H1 (cell line): ENCODE measurements around the gene DAB2IP. TPM values are rescaled to one million over a fixed set of nuclear protein-coding genes. Genes with fewer than 3 reads are reported as not detected.

ENCODE experiments used
- BCL11A ChIP-seq, 2 experiments: IDR thresholded peaks; one replicate each; pipeline ENCODE4 v1.6.1; 2011; ENCODE audit warnings: low read depth in 2 of 2, low read length in 2 of 2, mild to moderate bottlenecking in 2 of 2
- BRCA1 ChIP-seq: IDR thresholded peaks from 2 replicates; pipeline ENCODE4 v1.6.1; 2012; ENCODE audit warnings: low read depth, low read length, improper control_type of control experiment
- FOSL1 ChIP-seq: IDR thresholded peaks from 2 replicates; pipeline ENCODE4 v1.6.1; 2011; ENCODE audit warnings: mild to moderate bottlenecking, low read depth, low read length, moderate library complexity; ENCODE audit not compliant: insufficient read depth
- JUN ChIP-seq: IDR thresholded peaks from 2 replicates; pipeline ENCODE4 v1.6.1; 2011; ENCODE audit warnings: low read depth, mild to moderate bottlenecking, improper control_type of control experiment, low read length
- KDM5A ChIP-seq: fragments of 200-600 bp; IDR thresholded peaks from 2 replicates; pipeline ENCODE4 v1.7.1; 2012; ENCODE audit warnings: mild to moderate bottlenecking, low read length, inconsistent platforms, mixed read lengths
- NRF1 ChIP-seq: IDR thresholded peaks from 2 replicates; pipeline ENCODE4 v1.6.1; 2011; ENCODE audit warnings: mild to moderate bottlenecking, low read depth, low read length, improper control_type of control experiment
- RAD21 ChIP-seq, 2 experiments: IDR thresholded peaks in 1 of 2; conservative IDR thresholded peaks in 1 of 2; 2 replicates each; pipeline ENCODE4 v1.6.1; 2011; ENCODE audit warnings: low read depth in 2 of 2, low read length in 2 of 2, improper control_type of control experiment in 1 of 2, inconsistent platforms in 1 of 2, mild to moderate bottlenecking in 1 of 2, moderate library complexity in 1 of 2
- RFX5 ChIP-seq: IDR thresholded peaks from 2 replicates; pipeline ENCODE4 v1.6.1; 2011; ENCODE audit warnings: low read depth, low read length, improper control_type of control experiment, borderline replicate concordance
- SIRT6 ChIP-seq: IDR thresholded peaks from one replicate; pipeline ENCODE4 v1.7.1; 2012; ENCODE audit warnings: low read length, inconsistent platforms
- SP1 ChIP-seq: IDR thresholded peaks from 2 replicates; pipeline ENCODE4 v1.6.1; 2011; ENCODE audit warnings: low read depth, low read length
- SP4 ChIP-seq: IDR thresholded peaks from 2 replicates; pipeline ENCODE4 v1.6.1; 2012; ENCODE audit warnings: low read length, inconsistent platforms
- TAF1 ChIP-seq: IDR thresholded peaks from 2 replicates; pipeline ENCODE4 v1.6.1; 2011; ENCODE audit warnings: mild to moderate bottlenecking, low read depth, low read length
- polyA plus RNA-seq, 7 experiments: library from polyadenylated mRNA; depleted of rRNA in 3 of 7; stranded (reverse) in 5 of 7; unstranded in 2 of 7; fragments of >200 nt in 5 of 7; fragments of 200-250 nt in 2 of 7; gene quantifications; 1 replicate in 5 of 7; 2 replicates in 1 of 7; 4 replicates in 1 of 7; pipeline versions ENCODE4 v1.2.1 to v1.2.3, GENCODE V29; 2011 to 2013; ENCODE audit warnings: missing spikeins in 2 of 7, mixed read lengths in 2 of 7
- total RNA-seq: library from RNA; stranded (reverse); fragmentation: NEBNext Ultra II Directional; extraction: Animal tissue kit (Norgen Biotek cat#: 25700); gene quantifications from 2 replicates; pipeline ENCODE4 v1.2.1, GENCODE V29; 2021
- TF ChIP-seq, protein P1 (sequence below): fragments of 300-600 bp; sonication (generic); IDR thresholded peaks from 2 replicates; pipeline ENCODE4 v1.7.1; 2012; ENCODE audit warnings: low read length, moderate library complexity, mild to moderate bottlenecking, inconsistent platforms; ENCODE audit not compliant: insufficient replicate concordance

The DAB2IP gene
- total and polyA plus RNA-seq, 2 of the 8 experiments (the other 6 are each of a cell fraction or from before 2014, with no cell fraction given) = 19.7 to 39.5 TPM

DNA sequence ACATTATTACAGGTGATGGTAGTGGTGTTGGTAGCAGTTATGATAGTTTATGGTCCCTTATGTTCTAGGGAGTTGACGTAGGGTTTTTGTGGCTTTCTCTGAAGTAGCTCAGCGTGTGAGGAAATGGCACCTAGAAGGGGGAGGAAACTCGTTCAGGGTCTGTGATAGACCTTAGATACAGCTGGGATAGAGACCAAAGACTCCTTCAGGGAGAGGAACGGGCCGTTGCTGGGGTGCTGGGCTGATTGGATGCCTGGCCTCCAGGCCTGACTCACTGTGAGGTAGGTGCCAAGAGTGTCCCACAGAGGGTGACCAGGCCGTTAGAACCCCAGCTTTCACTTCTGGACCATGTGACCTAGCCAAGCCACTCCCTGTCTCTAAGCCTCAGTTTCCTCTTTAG, 96.6 kb downstream of the DAB2IP start (continued):
- TF ChIP-seq, protein P1, sequence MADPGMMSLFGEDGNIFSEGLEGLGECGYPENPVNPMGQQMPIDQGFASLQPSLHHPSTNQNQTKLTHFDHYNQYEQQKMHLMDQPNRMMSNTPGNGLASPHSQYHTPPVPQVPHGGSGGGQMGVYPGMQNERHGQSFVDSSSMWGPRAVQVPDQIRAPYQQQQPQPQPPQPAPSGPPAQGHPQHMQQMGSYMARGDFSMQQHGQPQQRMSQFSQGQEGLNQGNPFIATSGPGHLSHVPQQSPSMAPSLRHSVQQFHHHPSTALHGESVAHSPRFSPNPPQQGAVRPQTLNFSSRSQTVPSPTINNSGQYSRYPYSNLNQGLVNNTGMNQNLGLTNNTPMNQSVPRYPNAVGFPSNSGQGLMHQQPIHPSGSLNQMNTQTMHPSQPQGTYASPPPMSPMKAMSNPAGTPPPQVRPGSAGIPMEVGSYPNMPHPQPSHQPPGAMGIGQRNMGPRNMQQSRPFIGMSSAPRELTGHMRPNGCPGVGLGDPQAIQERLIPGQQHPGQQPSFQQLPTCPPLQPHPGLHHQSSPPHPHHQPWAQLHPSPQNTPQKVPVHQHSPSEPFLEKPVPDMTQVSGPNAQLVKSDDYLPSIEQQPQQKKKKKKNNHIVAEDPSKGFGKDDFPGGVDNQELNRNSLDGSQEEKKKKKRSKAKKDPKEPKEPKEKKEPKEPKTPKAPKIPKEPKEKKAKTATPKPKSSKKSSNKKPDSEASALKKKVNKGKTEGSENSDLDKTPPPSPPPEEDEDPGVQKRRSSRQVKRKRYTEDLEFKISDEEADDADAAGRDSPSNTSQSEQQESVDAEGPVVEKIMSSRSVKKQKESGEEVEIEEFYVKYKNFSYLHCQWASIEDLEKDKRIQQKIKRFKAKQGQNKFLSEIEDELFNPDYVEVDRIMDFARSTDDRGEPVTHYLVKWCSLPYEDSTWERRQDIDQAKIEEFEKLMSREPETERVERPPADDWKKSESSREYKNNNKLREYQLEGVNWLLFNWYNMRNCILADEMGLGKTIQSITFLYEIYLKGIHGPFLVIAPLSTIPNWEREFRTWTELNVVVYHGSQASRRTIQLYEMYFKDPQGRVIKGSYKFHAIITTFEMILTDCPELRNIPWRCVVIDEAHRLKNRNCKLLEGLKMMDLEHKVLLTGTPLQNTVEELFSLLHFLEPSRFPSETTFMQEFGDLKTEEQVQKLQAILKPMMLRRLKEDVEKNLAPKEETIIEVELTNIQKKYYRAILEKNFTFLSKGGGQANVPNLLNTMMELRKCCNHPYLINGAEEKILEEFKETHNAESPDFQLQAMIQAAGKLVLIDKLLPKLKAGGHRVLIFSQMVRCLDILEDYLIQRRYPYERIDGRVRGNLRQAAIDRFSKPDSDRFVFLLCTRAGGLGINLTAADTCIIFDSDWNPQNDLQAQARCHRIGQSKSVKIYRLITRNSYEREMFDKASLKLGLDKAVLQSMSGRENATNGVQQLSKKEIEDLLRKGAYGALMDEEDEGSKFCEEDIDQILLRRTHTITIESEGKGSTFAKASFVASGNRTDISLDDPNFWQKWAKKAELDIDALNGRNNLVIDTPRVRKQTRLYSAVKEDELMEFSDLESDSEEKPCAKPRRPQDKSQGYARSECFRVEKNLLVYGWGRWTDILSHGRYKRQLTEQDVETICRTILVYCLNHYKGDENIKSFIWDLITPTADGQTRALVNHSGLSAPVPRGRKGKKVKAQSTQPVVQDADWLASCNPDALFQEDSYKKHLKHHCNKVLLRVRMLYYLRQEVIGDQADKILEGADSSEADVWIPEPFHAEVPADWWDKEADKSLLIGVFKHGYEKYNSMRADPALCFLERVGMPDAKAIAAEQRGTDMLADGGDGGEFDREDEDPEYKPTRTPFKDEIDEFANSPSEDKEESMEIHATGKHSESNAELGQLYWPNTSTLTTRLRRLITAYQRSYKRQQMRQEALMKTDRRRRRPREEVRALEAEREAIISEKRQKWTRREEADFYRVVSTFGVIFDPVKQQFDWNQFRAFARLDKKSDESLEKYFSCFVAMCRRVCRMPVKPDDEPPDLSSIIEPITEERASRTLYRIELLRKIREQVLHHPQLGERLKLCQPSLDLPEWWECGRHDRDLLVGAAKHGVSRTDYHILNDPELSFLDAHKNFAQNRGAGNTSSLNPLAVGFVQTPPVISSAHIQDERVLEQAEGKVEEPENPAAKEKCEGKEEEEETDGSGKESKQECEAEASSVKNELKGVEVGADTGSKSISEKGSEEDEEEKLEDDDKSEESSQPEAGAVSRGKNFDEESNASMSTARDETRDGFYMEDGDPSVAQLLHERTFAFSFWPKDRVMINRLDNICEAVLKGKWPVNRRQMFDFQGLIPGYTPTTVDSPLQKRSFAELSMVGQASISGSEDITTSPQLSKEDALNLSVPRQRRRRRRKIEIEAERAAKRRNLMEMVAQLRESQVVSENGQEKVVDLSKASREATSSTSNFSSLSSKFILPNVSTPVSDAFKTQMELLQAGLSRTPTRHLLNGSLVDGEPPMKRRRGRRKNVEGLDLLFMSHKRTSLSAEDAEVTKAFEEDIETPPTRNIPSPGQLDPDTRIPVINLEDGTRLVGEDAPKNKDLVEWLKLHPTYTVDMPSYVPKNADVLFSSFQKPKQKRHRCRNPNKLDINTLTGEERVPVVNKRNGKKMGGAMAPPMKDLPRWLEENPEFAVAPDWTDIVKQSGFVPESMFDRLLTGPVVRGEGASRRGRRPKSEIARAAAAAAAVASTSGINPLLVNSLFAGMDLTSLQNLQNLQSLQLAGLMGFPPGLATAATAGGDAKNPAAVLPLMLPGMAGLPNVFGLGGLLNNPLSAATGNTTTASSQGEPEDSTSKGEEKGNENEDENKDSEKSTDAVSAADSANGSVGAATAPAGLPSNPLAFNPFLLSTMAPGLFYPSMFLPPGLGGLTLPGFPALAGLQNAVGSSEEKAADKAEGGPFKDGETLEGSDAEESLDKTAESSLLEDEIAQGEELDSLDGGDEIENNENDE = no peak
- no peak for TF ChIP-seq KDM5A
- no peak for TF ChIP-seq SIRT6
- no peak for TF ChIP-seq FOSL1
- TF ChIP-seq SP4 = no peak
- no peak for TF ChIP-seq TAF1
- no peak for TF ChIP-seq NRF1
- TF ChIP-seq RFX5 = no peak
- TF ChIP-seq BRCA1 = no peak
- TF ChIP-seq SP1 = no peak
- no peak for TF ChIP-seq RAD21 (IDR thresholded peaks at IDR 0.05 in 1 of 2, conservative IDR thresholded peaks at IDR 0.05 in 1 of 2; ENCODE audit: low read depth in 2 of 2, low read length in 2 of 2)
- TF ChIP-seq JUN = no peak
- TF ChIP-seq BCL11A (IDR thresholded peaks at IDR 0.05; ENCODE audit: low read depth in 2 of 2, low read length in 2 of 2) = no peak
